Measurements from ENCODE around the gene NME8. TPM values are rescaled to one million over a fixed set of nuclear protein-coding genes. Genes with fewer than 3 reads are reported as not detected.

Gene NME8
- total and polyA plus RNA-seq, 2 of the 4 experiments (the other 2 are of a cell fraction), result not detected

DNA sequence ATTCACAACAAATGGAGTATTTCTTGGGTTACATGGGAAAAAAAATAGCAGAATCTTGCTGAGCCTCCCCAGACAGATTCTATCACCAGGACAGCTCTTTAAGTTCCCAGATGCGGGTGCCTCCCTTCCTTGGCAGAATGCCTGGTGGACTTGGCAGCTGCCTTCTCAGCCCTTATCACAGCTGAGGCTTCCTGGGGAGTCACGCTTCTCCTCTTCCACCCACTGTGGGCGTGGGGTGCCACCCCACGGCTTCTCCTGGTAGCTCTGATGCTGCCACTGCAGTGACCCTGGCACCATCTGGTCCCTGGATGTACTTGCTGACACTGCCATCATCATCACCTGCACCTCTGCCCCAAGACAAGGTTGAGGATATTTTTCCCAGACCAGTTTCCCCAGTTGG is 16.2 kb upstream of the NME8 start:
- Histone ChIP-seq H3K9me3 (ENCODE audit: control insufficient read depth, insufficient read depth, low read length) (no peaks in the 10 kb centered on the region), H4K20me1 (ENCODE audit: insufficient read depth, low read length) (no peaks in the 10 kb centered on the region), H2AK9ac (replicated peaks; ENCODE audit: low read depth, low read length, poor library complexity) (no peak overlapping the region), H4K8ac (ENCODE audit: low read depth in 2 of 2, low read length in 2 of 2) (no peak overlapping the region), H2AK5ac (ENCODE audit: low read depth, low read length) (no peak overlapping the region), H3K9ac (ENCODE audit: low read depth, low read length) (no peak overlapping the region), H3K79me1 (ENCODE audit: low read depth in 1 of 2, low read length in 2 of 2) (no peaks in the 10 kb centered on the region), H2BK5ac (ENCODE audit: low read depth, low read length, poor library complexity, severe bottlenecking) (no peak overlapping the region), H2AFZ (replicated peaks; ENCODE audit: low read length, poor library complexity) (no peak overlapping the region), H3K23ac (ENCODE audit: low read depth, low read length) (no peak overlapping the region), H3K9me1 (ENCODE audit: insufficient read depth, low read length) (no peaks in the 10 kb centered on the region), H4K91ac (ENCODE audit: insufficient read depth, low read depth, low read length) (no peak overlapping the region), H4K5ac (ENCODE audit: low read depth, low read length) (no peak overlapping the region), H3K4me2 (ENCODE audit: low read depth, low read length) (no peak overlapping the region), H3K4me1 (ENCODE audit: control insufficient read depth, insufficient read depth, low read length) (no peaks in the 10 kb centered on the region), H3K36me3 (ENCODE audit: control insufficient read depth, insufficient read depth, low read length) (no peaks in the 10 kb centered on the region), H2BK20ac (ENCODE audit: low read depth, low read length) (no peak overlapping the region), H2BK15ac (ENCODE audit: low read depth, low read length) (no peak overlapping the region), H2BK120ac (ENCODE audit: low read depth, low read length) (no peak overlapping the region), H3K4me3 (ENCODE audit: insufficient read depth, low read depth, low read length) (no peak overlapping the region), H3K4ac (ENCODE audit: low read depth, low read length) (no peak overlapping the region), H3K27ac (ENCODE audit: insufficient read depth, low read length) (no peak overlapping the region), H3K14ac (replicated peaks; ENCODE audit: low read depth, low read length) (no peak overlapping the region), H3K27me3 (ENCODE audit: control insufficient read depth, insufficient read depth, low read length) (no peaks in the 10 kb centered on the region), H3K56ac (ENCODE audit: extremely low read depth, insufficient read depth, low read length) (no peak overlapping the region), H3K18ac (ENCODE audit: low read depth, low read length) (no peak overlapping the region)
- no CpG with 5 or more reads among the region's 4 CpGs for WGBS, 2 experiments (ENCODE audit: extremely low coverage in 2 of 2, insufficient read length in 1 of 2)
- in situ Hi-C loops (cut with MboI; ENCODE audit: low sequenced_read_pairs) (loop anchor here (25.0 kb wide), 1 partner anchor 620 kb away; no protein-coding TSS in a partner anchor), dilution Hi-C loops (cut with HindIII; ENCODE audit: low sequenced_read_pairs, unreplicated experiment) (no loop called here), intact Hi-C loops (cut with micrococcal nuclease) (no loop called here)
- ATAC-seq (ENCODE audit: low read depth), result no peak
- no peak for DNase-seq
- ChIA-PET POLR2A (ENCODE audit: unreplicated experiment) (no interaction called here), CTCF (no interaction called here)
- TF ChIP-seq CHD1 (IDR thresholded peaks at IDR 0.05; ENCODE audit: low read depth, low read length) (no peak), MXI1 (IDR thresholded peaks at IDR 0.05; ENCODE audit: borderline replicate concordance, low read depth, low read length) (no peak), MAFK (IDR thresholded peaks at IDR 0.05; ENCODE audit: low read depth, low read length) (no peak), RCOR1 (IDR thresholded peaks at IDR 0.05; ENCODE audit: insufficient replicate concordance, low read length) (no peak), SMC3 (IDR thresholded peaks at IDR 0.05; ENCODE audit: low read depth, low read length) (no peak)
- no TSS peak for BruUV-seq (replicated peaks)

Measured in IMR-90 (cell line).